ENCODE results near the gene MAP3K9. TPM values are rescaled to one million over a fixed set of nuclear protein-coding genes. Genes with fewer than 3 reads are reported as not detected.

The MAP3K9 gene
- total and polyA plus RNA-seq, 10 of the 15 experiments (the other 5 are each of a cell fraction or from before 2014, with no cell fraction given) = 0.48 to 7.9 (median 2.9) TPM

GRCh38 chr14:70812124-70812818 is 3.0 kb upstream of the MAP3K9 start:
- WGBS (ENCODE audit: insufficient coverage, insufficient replicate concordance, low lambda C conversion rate, missing lambda C conversion rate) = 58% methylated on average over 2 of the region's 2 CpGs
- Histone ChIP-seq H3K9ac (ENCODE audit: control insufficient read depth, insufficient read depth, low read length) (no peak overlapping the region), H3K4me3 (peak overlapping the region; percentile 2; the same call in 1 of the 2 replicates), H2AFZ (ENCODE audit: control insufficient read depth, low read depth, low read length) (no peak overlapping the region), H3K36me3 (ENCODE audit: control insufficient read depth in 2 of 2, insufficient read depth in 2 of 2, low read length in 1 of 2) (no peaks in the 10 kb centered on the region), H3K9me3 (replicated peaks; ENCODE audit: control insufficient read depth, insufficient read depth, low read length) (no peaks in the 10 kb centered on the region), H3K4me2 (ENCODE audit: control insufficient read depth, insufficient read depth) (0 out of 2 replicates have a peak overlapping the region, but pooled peaks have one; percentile 23), H3K4me1 (ENCODE audit: control insufficient read depth, insufficient read depth, low read length) (peaks cover 22% of the 10 kb centered on the region), H3K27me3 (replicated peaks in 1 of 2; ENCODE audit: control insufficient read depth in 2 of 2, insufficient read depth in 2 of 2, low read length in 1 of 2) (no peaks in the 10 kb centered on the region), H4K20me1 (ENCODE audit: control insufficient read depth, insufficient read depth) (no peaks in the 10 kb centered on the region), H3K27ac (ENCODE audit: control insufficient read depth, insufficient read depth) (no peak overlapping the region), H3K79me2 (ENCODE audit: control insufficient read depth, insufficient read depth, low read length) (peaks cover 7% of the 10 kb centered on the region)
- no TSS peak for BruUV-seq (replicated peaks)
- DNase-seq (ENCODE audit: low read depth, low spot score) (no peak), FAIRE-seq (no peak), ATAC-seq (no peak)
- ChIA-PET CTCF (no interaction called here), RAD21 (ENCODE audit: unreplicated experiment) (no interaction called here), POLR2A (no interaction called here), SMC1A (ENCODE audit: uncharacterized antibody, unreplicated experiment) (no interaction called here)
- intact Hi-C loops (cut with micrococcal nuclease; ENCODE audit: unreplicated experiment) (loop anchor here (5.0 to 10.0 kb wide), 2 partner anchors 170 to 767 kb away; partner anchors contain the start of gene TTC9), in situ Hi-C loops (cut with MboI) (loop anchor here (5.0 kb wide), 1 partner anchor 160 kb away; no protein-coding TSS in a partner anchor)
- TF ChIP-seq TARDBP (IDR thresholded peaks at IDR 0.05; ENCODE audit: borderline replicate concordance) = no peak
- TF ChIP-seq GATAD2B (conservative IDR thresholded peaks at IDR 0.05; ENCODE audit: low read depth) = no peak
- TF ChIP-seq IRF5 (IDR thresholded peaks at IDR 0.05; ENCODE audit: borderline replicate concordance) = no peak
- no peak for TF ChIP-seq NR2C1 (IDR thresholded peaks at IDR 0.05)
- TF ChIP-seq ESRRA (IDR thresholded peaks at IDR 0.05; ENCODE audit: low read length) = no peak
- no peak for TF ChIP-seq NFYB (IDR thresholded peaks at IDR 0.05; ENCODE audit: insufficient read depth, low read depth, low read length)
- TF ChIP-seq E2F8 (IDR thresholded peaks at IDR 0.05; ENCODE audit: low read depth, partially characterized antibody) = no peak
- TF ChIP-seq NKRF (conservative IDR thresholded peaks at IDR 0.05) = no peak
- TF ChIP-seq FOS (IDR thresholded peaks at IDR 0.05; ENCODE audit: borderline replicate concordance, extremely low read depth, insufficient read length) = no peak
- TF ChIP-seq MXI1 (IDR thresholded peaks at IDR 0.05; ENCODE audit: low read depth, low read length) = no peak
- no peak for TF ChIP-seq ZNF592 (IDR thresholded peaks at IDR 0.05)
- TF ChIP-seq CREM (IDR thresholded peaks at IDR 0.05; ENCODE audit: low read depth) = no peak
- TF ChIP-seq JUND (IDR thresholded peaks at IDR 0.05; ENCODE audit: low read depth, low read length) = no peak
